Erythroblast (primary cell): ENCODE results near the gene ENOX2.

ENCODE experiments used
- DNase-seq, 2 experiments: peaks; one replicate each; lab custom pipeline; 2025; lab: John Stamatoyannopoulos, UW
- GATA1 ChIP-seq: IDR thresholded peaks from 2 replicates; pipeline ENCODE4 v1.6.1; 2011; ENCODE audit warnings: low read depth, mild to moderate bottlenecking, control low read depth, low read length, moderate library complexity
- POLR2A ChIP-seq: IDR thresholded peaks from 2 replicates; pipeline ENCODE4 v1.6.1; 2011; ENCODE audit warnings: mild to moderate bottlenecking, low read length

ENOX2 gene

DNA sequence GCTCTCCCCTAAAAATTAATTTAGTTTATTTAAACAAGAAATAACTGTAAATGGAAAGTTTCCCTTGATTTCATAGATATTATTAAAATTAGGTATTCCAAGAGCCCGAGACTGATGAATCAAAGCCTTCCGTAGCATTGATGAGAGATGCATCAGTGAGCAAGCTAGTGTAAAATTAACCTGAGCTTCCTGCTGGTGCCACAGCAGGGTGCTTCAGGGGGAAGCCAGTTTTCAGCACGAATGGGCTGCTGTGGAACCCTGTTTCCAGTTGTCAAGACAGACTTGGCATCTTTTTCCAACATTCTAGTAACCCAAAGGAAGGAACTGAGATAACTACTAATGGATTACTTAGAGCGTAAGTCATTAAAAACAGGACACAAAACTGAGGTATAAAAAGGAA lies 279.5 kb downstream of the ENOX2 start:
- no peak for DNase-seq
- TF ChIP-seq POLR2A (no peak), GATA1 (no peak)

DNA sequence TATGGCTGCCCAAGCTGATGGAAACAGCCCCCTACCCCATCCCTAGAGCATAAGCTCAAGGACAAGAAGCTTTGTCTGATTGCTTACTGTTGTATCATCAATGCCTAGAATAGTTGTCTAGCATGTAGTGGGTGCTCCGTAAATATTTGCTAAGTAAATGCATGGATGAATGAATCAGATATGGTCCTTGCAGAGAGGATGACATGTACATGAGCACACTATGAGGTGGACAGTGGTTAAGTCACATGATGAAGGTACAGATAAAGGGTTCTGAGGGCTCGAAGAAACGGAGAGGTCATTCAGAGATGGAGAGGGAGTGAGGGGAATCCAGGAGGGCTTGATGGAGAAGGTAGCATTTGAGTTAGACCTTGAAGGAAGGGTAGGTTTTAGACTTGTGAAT lies 287.1 kb downstream of the ENOX2 start:
- DNase-seq: no peak
- TF ChIP-seq POLR2A (no peak), GATA1 (no peak)

DNA sequence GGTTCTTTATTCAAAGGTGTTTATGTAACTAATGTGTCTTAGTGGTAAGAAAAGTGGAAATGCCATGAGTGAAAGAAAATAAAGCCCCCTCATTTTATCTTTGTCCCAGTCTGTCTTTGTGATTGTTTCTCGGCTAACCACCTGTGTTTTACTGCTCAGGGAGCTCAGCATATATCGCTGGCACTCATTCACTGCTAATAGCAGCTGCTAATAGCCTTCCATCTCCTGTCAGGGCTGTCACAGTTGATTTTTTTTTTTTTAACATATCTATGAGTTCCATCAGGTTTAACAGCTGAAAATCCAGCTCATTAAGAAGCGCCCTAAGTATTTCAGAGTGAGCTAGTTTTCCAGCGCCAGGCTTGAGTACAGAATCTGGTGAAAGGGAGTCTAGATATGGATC lies 295.6 kb downstream of the ENOX2 start:
- TF ChIP-seq GATA1 (no peak), POLR2A (no peak)
- no peak for DNase-seq

DNA sequence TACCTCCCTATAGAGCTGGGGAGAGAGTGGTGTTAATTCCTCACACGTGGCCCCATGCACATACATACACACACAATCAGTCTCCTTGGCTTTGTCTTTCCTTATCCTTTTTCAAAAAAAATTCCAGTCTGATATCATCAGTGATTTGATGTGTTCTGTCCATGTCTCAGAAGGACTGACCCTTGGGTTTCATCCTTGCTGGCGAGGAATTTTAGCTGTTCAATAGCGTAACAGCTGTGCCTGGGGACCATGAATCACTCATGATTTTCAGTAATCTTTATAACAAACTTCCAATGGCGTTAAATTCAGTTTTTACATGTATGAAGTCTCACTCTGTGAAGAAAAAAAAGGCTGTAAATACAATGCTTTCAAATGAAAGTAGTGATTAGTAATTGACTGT lies 296.6 kb downstream of the ENOX2 start:
- TF ChIP-seq POLR2A (no peak), GATA1 (no peak)
- no peak for DNase-seq

DNA sequence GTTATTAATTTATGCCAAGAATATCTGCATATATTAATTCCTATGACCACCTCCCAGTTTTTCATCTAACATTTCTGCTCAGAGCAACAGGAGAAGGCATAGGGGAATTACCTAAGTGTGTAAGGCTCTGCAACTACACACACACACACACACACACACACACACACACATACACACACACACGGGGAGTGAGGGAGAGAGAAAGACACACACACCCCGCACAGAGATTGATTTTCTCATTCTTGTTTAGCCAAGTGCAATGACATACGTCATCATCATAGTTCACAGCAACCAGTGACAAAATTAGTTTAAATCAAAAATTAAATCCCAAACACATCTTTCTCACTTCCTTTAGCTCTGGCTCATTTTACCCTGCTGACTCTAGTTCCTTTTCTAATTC lies 298.1 kb downstream of the ENOX2 start:
- no peak for DNase-seq
- no peak for TF ChIP-seq POLR2A
- no peak for TF ChIP-seq GATA1

DNA sequence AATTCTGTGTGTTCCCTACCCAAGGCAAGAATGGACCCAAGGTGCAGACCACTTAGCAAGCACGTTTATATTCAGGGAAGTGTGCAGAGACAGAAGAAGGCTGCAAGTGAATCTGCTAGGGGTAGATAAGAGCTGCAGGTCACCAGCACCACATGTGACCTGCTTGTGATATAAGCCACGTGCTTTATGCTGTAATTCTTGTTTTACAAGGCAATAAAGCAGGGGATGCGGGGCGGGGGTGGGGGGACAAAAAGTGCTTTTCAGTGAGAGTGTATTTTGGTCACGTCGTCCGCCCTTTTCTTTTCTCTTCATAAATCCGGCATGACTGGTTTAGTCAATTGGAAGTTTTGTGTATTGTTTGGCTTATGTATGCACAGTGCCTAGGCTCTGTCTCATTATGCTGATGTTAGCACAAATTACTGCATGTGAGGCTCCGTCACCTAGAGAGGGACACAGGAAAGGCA lies 308.5 kb downstream of the ENOX2 start:
- TF ChIP-seq POLR2A (no peak), GATA1 (no peak)
- peak; percentile 78 to 89 for DNase-seq

DNA sequence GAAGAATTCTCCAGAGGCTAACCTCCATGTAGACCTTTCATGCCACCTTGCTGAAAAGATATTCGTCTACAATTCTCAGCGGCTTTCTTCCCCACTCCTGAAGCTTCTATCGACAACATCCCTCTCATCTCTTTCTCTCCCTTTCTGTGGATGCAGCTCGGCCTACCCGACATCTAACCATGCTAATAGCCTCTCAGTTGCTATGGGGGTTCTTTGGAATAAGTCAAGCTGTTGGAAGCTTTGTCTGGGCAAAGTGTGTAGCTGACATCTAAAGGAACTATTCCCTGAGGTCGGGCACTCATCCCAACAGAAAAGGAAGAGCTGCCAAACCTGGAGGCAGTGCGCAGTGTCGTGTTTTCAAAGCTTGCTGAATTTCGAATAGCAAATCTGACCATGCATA lies 309.1 kb downstream of the ENOX2 start:
- DNase-seq: no peak
- TF ChIP-seq POLR2A: no peak
- no peak for TF ChIP-seq GATA1

DNA sequence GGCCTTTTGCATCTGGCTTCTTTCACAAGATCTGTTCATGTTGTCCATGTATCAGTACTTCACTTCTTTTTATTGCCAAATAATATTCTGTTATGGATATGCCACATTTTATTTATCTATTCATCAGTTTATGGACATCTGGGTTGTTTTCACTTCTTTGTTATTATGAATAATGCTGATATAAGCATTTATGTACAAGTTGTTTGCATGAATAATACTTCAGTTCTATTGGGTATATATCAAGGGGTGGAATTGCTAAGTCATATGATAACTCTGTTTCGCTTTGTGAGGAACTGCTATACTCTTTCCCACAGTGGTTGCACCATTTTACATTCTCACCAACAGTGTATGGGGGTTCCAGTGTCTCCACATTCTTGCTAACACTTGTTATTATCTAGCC lies 310.8 kb downstream of the ENOX2 start:
- peak; percentile 1 to 12 for DNase-seq
- TF ChIP-seq POLR2A (no peak), GATA1 (no peak)

DNA sequence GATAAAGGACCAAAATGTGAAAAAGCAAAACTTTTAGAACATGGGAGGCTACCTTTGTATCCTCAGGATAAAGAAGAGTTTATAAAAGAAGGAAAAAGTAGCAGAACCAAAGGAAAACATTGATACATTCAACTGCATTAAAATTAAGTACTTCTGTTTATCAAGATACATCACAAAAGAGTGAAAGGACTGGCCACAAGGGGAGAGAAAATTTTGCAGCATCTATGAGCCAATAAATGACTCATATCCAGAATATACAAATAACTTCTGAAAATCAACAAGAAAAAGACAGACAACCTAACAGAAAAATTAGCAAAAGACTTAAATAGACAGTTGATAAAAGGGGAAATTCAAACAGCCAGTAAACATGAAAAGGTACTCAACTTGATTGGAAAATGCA lies 324.1 kb downstream of the ENOX2 start:
- DNase-seq: no peak

DNA sequence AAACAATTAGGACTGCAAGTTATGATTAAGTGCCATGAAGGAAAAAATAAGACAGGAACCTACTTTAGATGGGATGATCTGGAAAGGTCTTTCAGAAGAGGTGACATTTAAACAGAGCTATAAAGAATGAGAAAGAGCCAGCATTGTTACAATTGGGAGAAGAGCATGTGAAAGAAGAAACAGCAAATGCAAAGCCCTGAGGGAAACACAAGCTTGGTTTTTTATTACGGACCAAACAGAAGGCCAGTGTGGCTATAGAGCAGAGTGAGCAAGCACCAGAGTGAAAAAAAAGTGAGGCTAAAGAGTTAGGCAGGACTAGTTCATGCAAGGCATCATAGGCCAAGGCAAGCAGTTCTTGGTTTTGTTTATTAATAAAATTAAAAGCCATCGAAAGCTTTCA lies 325.6 kb downstream of the ENOX2 start:
- DNase-seq: no peak
- no peak for TF ChIP-seq POLR2A
- TF ChIP-seq GATA1: no peak

More for the DNA sequence above, 324.1 kb downstream of the ENOX2 start:
- no peak for TF ChIP-seq POLR2A

DNA sequence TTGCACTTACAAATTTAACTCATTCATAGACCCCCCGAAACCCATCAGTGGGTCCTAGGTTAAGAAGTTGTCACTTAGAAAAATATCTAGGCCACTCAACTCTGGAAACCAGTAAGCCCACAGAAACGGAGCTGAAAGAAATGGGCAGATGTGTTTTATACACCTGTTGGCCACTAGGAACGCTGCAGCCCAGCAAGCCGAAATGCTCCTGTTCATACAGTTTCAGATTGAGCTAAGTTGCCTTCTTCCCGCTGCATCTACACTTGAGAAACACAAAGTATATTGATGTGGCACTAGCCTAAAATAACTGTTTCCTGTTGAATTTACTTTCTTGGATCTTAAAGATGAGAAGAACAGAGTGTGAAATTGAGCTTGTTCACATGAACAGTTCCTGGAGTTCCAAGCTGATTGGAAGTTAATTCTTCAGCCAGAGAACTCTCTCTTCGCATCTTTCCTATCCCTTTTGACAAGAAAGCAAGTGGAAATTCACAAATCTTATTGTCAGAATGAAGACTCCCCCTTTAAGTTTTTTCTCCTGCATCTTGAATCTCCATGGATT lies 327.1 kb downstream of the ENOX2 start:
- no peak for TF ChIP-seq POLR2A
- TF ChIP-seq GATA1: no peak
- peak; percentile 55 to 67 for DNase-seq
